ENCODE measurements around the gene TXNDC5. TPM values are rescaled to one million over a fixed set of nuclear protein-coding genes. Genes with fewer than 3 reads are reported as not detected.

Gene TXNDC5
- total and polyA plus RNA-seq, 2 experiments from 2014 or later, result 42.9 to 210 TPM

DNA sequence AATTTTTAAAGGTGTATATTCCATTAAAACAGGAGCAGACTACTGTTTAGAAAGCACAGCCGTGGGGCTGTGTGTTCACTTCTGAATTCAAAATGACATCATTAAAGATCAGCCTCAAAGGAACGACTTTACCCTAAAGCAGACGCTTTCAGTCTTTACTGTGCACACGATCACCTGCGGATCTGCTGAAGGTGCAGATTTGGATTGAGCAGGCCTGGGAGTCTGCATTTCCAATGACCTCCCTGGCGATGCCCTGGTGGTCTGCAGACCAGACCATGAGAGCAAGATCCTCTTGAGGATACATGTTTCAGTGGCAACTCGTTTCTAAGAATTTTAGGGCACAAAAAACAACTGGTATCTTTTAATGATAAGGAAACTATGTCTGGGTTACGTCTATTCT, 27.2 kb downstream of the TXNDC5 start:
- Histone ChIP-seq H3K4me1 (ENCODE audit: insufficient read depth) (no peaks in the 10 kb centered on the region), H2AFZ (no peak overlapping the region), H3K79me2 (replicated peaks; ENCODE audit: insufficient read depth) (no peaks in the 10 kb centered on the region), H3K27me3 (ENCODE audit: insufficient read depth) (no peaks in the 10 kb centered on the region), H3F3A (replicated peaks; ENCODE audit: low read depth) (no peaks in the 10 kb centered on the region), H3K4me3 (no peak overlapping the region), H3K36me3 (ENCODE audit: insufficient read depth) (peaks cover 53% of the 10 kb centered on the region), H4K20me1 (replicated peaks; ENCODE audit: insufficient read depth) (no peaks in the 10 kb centered on the region; the same call in 1 of the 2 replicates), H3K9me2 (ENCODE audit: insufficient read depth) (no peaks in the 10 kb centered on the region), H3K4me2 (no peak overlapping the region), H3K27ac (ENCODE audit: low read depth) (no peak overlapping the region)
- no peak for DNase-seq (ENCODE audit: low spot score)
- Mint-ChIP-seq H3K36me3 (ENCODE audit: low read depth) (peaks cover 80% of the 10 kb centered on the region), H3K4me3 (no peak overlapping the region), H3K9me3 (no peaks in the 10 kb centered on the region; the same call in 2 of the 3 replicates), H3K27ac (no peak overlapping the region), H3K27me3 (ENCODE audit: insufficient read depth, low read depth, poor library complexity) (peaks cover 5% of the 10 kb centered on the region), H3K4me1 (no peaks in the 10 kb centered on the region)
- no peak for ATAC-seq
- TF ChIP-seq ZNF331 (CRISPR knock-in tag; IDR thresholded peaks at IDR 0.05; ENCODE audit: low read depth) (no peak), EZH2phosphoT487 (IDR thresholded peaks at IDR 0.05; ENCODE audit: unreplicated experiment) (no peak), POLR2AphosphoS5 (IDR thresholded peaks at IDR 0.05; ENCODE audit: low read depth) (no peak), NANOG (IDR thresholded peaks at IDR 0.05; ENCODE audit: borderline replicate concordance) (no peak)
- TF ChIP-seq, protein P1, sequence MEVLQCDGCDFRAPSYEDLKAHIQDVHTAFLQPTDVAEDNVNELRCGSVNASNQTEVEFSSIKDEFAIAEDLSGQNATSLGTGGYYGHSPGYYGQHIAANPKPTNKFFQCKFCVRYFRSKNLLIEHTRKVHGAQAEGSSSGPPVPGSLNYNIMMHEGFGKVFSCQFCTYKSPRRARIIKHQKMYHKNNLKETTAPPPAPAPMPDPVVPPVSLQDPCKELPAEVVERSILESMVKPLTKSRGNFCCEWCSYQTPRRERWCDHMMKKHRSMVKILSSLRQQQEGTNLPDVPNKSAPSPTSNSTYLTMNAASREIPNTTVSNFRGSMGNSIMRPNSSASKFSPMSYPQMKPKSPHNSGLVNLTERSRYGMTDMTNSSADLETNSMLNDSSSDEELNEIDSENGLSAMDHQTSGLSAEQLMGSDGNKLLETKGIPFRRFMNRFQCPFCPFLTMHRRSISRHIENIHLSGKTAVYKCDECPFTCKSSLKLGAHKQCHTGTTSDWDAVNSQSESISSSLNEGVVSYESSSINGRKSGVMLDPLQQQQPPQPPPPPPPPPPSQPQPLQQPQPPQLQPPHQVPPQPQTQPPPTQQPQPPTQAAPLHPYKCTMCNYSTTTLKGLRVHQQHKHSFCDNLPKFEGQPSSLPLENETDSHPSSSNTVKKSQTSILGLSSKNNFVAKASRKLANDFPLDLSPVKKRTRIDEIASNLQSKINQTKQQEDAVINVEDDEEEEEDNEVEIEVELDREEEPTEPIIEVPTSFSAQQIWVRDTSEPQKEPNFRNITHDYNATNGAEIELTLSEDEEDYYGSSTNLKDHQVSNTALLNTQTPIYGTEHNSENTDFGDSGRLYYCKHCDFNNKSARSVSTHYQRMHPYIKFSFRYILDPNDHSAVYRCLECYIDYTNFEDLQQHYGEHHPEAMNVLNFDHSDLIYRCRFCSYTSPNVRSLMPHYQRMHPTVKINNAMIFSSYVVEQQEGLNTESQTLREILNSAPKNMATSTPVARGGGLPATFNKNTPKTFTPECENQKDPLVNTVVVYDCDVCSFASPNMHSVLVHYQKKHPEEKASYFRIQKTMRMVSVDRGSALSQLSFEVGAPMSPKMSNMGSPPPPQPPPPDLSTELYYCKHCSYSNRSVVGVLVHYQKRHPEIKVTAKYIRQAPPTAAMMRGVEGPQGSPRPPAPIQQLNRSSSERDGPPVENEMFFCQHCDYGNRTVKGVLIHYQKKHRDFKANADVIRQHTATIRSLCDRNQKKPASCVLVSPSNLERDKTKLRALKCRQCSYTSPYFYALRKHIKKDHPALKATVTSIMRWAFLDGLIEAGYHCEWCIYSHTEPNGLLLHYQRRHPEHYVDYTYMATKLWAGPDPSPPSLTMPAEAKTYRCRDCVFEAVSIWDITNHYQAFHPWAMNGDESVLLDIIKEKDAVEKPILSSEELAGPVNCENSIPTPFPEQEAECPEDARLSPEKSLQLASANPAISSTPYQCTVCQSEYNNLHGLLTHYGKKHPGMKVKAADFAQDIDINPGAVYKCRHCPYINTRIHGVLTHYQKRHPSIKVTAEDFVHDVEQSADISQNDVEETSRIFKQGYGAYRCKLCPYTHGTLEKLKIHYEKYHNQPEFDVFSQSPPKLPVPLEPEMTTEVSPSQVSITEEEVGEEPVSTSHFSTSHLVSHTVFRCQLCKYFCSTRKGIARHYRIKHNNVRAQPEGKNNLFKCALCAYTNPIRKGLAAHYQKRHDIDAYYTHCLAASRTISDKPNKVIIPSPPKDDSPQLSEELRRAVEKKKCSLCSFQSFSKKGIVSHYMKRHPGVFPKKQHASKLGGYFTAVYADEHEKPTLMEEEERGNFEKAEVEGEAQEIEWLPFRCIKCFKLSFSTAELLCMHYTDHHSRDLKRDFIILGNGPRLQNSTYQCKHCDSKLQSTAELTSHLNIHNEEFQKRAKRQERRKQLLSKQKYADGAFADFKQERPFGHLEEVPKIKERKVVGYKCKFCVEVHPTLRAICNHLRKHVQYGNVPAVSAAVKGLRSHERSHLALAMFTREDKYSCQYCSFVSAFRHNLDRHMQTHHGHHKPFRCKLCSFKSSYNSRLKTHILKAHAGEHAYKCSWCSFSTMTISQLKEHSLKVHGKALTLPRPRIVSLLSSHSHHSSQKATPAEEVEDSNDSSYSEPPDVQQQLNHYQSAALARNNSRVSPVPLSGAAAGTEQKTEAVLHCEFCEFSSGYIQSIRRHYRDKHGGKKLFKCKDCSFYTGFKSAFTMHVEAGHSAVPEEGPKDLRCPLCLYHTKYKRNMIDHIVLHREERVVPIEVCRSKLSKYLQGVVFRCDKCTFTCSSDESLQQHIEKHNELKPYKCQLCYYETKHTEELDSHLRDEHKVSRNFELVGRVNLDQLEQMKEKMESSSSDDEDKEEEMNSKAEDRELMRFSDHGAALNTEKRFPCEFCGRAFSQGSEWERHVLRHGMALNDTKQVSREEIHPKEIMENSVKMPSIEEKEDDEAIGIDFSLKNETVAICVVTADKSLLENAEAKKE (CRISPR knock-in tag; IDR thresholded peaks at IDR 0.05), result no peak
- TF ChIP-seq, protein P2, sequence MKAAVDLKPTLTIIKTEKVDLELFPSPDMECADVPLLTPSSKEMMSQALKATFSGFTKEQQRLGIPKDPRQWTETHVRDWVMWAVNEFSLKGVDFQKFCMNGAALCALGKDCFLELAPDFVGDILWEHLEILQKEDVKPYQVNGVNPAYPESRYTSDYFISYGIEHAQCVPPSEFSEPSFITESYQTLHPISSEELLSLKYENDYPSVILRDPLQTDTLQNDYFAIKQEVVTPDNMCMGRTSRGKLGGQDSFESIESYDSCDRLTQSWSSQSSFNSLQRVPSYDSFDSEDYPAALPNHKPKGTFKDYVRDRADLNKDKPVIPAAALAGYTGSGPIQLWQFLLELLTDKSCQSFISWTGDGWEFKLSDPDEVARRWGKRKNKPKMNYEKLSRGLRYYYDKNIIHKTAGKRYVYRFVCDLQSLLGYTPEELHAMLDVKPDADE (IDR thresholded peaks at IDR 0.05), result no peak
- TF ChIP-seq, protein P3, sequence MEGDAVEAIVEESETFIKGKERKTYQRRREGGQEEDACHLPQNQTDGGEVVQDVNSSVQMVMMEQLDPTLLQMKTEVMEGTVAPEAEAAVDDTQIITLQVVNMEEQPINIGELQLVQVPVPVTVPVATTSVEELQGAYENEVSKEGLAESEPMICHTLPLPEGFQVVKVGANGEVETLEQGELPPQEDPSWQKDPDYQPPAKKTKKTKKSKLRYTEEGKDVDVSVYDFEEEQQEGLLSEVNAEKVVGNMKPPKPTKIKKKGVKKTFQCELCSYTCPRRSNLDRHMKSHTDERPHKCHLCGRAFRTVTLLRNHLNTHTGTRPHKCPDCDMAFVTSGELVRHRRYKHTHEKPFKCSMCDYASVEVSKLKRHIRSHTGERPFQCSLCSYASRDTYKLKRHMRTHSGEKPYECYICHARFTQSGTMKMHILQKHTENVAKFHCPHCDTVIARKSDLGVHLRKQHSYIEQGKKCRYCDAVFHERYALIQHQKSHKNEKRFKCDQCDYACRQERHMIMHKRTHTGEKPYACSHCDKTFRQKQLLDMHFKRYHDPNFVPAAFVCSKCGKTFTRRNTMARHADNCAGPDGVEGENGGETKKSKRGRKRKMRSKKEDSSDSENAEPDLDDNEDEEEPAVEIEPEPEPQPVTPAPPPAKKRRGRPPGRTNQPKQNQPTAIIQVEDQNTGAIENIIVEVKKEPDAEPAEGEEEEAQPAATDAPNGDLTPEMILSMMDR (conservative IDR thresholded peaks at IDR 0.05; ENCODE audit: low read depth in 2 of 2), result no peak

Measured in GM23338 (cell line).